Subcutaneous abdominal adipose tissue (tissue), 5 donors: ENCODE measurements around the gene TRIM24.

Source experiments
- H3K27ac ChIP-seq: one replicate; pipeline ENCODE4 v1.7.0; 2013; ENCODE audit warnings: low read depth, mild to moderate bottlenecking, inconsistent platforms, low read length, moderate library complexity
- H3K27me3 ChIP-seq, 5 donors: one replicate each; pipeline ENCODE4 v1.7.0; 2013; ENCODE audit warnings: low read length in 5 of 5, inconsistent platforms in 1 of 5; ENCODE audit not compliant: control insufficient read depth in 5 of 5, insufficient read depth in 4 of 5
- H3K36me3 ChIP-seq, 5 donors: one replicate each; pipeline ENCODE4 v1.7.0; 2013; ENCODE audit warnings: low read length in 5 of 5; ENCODE audit not compliant: control insufficient read depth in 5 of 5, insufficient read depth in 5 of 5
- H3K4me1 ChIP-seq, 5 donors: one replicate each; pipeline ENCODE4 v1.7.0; 2013; ENCODE audit warnings: low read length in 5 of 5, mild to moderate bottlenecking in 3 of 5, moderate library complexity in 1 of 5; ENCODE audit not compliant: control insufficient read depth in 5 of 5, insufficient read depth in 5 of 5
- H3K4me3 ChIP-seq, 5 donors: one replicate each; pipeline ENCODE4 v1.7.0; 2013; ENCODE audit warnings: low read length in 5 of 5, low read depth in 1 of 5
- H3K9ac ChIP-seq, 5 donors: one replicate each; pipeline ENCODE4 v1.7.0; 2013; ENCODE audit warnings: low read length in 5 of 5, mild to moderate bottlenecking in 4 of 5, moderate library complexity in 3 of 5
- H3K9me3 ChIP-seq, 5 donors: one replicate each; pipeline ENCODE4 v1.7.0; 2013; ENCODE audit warnings: low read length in 5 of 5; ENCODE audit not compliant: control insufficient read depth in 5 of 5
- donor health status: healthy.
- donor health status: healthy.
- donor health status: healthy.
- donor health status: healthy.
- donor health status: healthy.

TRIM24 gene

DNA sequence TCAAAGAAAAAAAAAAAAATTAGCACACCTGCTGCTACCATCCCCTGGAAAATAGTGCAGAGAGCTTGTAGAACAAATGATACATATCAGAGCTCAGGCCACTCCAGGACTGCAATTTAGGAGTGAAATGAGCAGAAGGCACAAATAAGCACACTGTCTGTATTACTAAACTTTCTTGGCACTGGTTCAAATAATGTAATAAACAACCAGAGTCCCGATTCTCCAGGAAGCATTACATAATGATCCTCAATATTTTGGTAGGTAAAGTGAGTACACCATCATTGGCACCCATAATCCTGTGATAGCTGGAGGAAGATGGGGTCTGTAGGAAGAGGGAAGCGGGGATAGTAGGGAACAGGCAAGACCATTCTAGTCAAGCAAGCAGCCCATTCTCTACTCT is 166.8 kb downstream of the TRIM24 start:
- Histone ChIP-seq H3K27me3 (peaks cover 0 to 3% (median 0%) of the 10 kb centered on the region in 5 donors), H3K27ac (no peak overlapping the region), H3K9me3 (no peaks in the 10 kb centered on the region), H3K36me3 (no peaks in the 10 kb centered on the region), H3K4me1 (peaks cover 0 to 4% (median 0%) of the 10 kb centered on the region in 5 donors), H3K4me3 (no peak overlapping the region), H3K9ac (no peak overlapping the region)

DNA sequence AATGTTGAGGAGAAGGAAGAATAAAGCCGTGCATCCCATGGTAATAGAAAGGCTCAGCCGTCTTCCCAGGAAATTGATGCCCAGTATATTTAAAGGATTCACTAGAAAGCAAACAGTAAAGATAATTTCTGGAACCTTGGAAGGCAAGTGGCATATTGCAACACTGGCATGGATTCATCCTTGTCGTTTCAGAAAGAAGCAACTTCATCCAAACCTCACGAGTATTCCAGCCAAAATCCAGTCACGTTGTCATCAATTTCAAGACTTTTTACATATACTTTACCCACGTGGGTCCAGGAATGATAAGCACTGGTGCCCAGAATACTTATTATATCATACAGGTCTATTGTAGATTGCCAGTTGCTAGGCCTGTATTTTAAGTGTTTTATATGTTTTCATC is 167.3 kb downstream of the TRIM24 start:
- no peaks in the 10 kb centered on the region for H3K36me3 ChIP-seq
- peaks cover 0 to 3% (median 0%) of the 10 kb centered on the region in 5 donors for H3K27me3 ChIP-seq
- no peak overlapping the region for H3K4me3 ChIP-seq
- H3K9ac ChIP-seq = no peak overlapping the region
- no peaks in the 10 kb centered on the region for H3K9me3 ChIP-seq
- H3K27ac ChIP-seq = no peak overlapping the region
- H3K4me1 ChIP-seq = peaks cover 0 to 4% (median 0%) of the 10 kb centered on the region in 5 donors

DNA sequence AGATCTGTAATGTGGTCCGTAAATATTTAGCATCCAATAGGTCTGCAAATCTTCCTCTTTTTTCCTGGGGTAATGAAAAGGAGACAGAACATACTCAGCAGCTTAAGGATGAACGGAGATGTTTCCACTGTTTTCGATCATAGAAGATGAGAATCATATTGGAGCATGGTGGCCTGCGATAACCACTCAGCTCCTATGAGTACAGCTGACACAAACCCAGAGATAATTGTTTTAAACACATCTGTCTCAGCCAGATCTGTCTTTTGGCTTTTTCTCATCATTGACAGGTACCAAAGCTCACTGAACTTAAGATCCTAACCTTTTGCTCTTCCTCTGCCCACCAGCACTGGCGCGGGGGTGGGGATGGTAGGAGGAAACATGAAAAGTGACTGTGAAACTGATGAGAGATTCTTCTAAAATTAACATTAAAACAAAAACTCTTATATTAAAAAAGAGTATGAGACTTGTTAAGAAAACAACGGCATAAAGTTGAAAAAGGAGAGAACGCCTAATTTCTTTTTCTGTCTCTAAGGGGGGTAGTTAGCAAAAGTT is 170.1 kb downstream of the TRIM24 start:
- H3K9ac ChIP-seq = no peak overlapping the region
- peaks cover 0 to 4% (median 0%) of the 10 kb centered on the region in 5 donors for H3K4me1 ChIP-seq
- H3K27me3 ChIP-seq = peaks cover 0 to 3% (median 0%) of the 10 kb centered on the region in 5 donors
- no peak overlapping the region for H3K4me3 ChIP-seq
- no peaks in the 10 kb centered on the region for H3K9me3 ChIP-seq
- no peaks in the 10 kb centered on the region for H3K36me3 ChIP-seq
- H3K27ac ChIP-seq = no peak overlapping the region

DNA sequence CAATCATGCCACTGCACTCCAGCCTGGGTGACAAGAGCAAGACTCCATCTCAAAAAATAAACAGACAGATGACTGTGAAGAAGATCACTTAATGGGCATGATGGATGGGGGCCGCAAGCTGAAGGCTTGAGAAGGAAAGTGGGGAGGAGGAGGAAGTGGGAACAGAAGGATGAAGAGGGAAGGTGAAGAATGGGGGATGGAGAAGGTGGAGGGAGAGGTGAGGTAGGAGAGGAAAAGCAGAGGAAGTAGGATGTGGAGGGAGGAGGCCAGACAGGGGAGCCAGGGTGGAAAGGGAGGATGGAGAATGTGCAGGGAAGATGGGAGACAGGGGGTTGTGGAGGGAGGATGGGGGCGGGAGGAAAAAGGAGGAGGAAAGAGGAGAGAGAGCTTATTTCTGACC is 172.3 kb downstream of the TRIM24 start:
- H3K36me3 ChIP-seq = no peaks in the 10 kb centered on the region

DNA sequence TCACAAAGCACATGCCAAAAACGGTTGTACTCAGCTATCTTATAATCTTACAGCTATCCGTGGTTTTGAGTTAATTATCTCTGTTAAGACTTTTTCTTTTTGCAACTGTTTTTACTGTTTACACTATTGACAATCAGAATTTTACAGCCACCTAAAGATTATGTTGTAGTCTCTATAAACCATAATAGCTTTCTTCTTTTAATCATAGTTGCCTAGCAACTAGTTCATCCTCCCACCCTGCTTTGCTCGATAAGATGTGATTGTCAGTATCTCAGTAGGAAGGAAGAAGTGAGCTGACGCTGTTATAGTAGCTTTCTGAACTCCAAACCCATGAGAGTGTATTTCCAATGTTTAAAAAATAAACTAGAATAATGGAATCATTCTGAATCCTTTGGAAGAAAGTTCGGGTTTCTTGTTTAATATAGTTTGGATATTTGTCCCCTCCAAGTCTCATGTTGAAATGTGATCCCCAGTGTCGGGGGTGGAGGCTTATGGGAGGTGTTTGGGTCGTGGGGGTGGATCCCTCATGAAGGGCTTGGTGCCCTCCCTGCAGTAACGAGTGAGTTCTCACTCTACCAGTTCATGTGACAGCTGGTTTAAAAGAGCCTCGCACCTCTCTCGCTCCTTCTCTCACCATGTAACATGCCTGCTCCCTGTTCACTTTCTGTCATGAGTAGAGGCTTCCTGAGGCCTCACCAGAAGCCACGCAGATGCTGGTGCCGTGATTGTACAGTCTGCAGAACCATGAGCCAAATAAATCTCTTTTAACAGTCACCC is 173.0 kb downstream of the TRIM24 start:
- Histone ChIP-seq H3K27ac (no peak overlapping the region), H3K27me3 (peaks cover 0 to 3% (median 0%) of the 10 kb centered on the region in 5 donors)

More for the DNA sequence above, 172.3 kb downstream of the TRIM24 start:
- Histone ChIP-seq H3K9ac (no peak overlapping the region), H3K27ac (no peak overlapping the region), H3K4me1 (no peaks in the 10 kb centered on the region), H3K9me3 (no peaks in the 10 kb centered on the region), H3K27me3 (peaks cover 0 to 3% (median 0%) of the 10 kb centered on the region in 5 donors), H3K4me3 (no peak overlapping the region)

More for the DNA sequence above, 173.0 kb downstream of the TRIM24 start:
- Histone ChIP-seq H3K4me3 (no peak overlapping the region), H3K36me3 (no peaks in the 10 kb centered on the region), H3K9ac (no peak overlapping the region), H3K4me1 (no peaks in the 10 kb centered on the region), H3K9me3 (no peaks in the 10 kb centered on the region)
